Aorta (tissue), 5 donors: ENCODE results near the gene EFCAB7. TPM values are rescaled to one million over a fixed set of nuclear protein-coding genes. Genes with fewer than 3 reads are reported as not detected.
"Not testable (repeated sequence)": the region's sequence is repeated elsewhere in the genome, so short reads cannot be mapped to it uniquely, and the experiment has no call there.

Experiments used
- ATAC-seq: fragments of 200-7000 bp; cut with Tn5 transposase; one replicate; pipeline ENCODE4 v1.9.1; 2022; ENCODE audit warnings: moderate library complexity; ENCODE audit not compliant: low FRiP score
- DNase-seq, 2 donors: peaks; one replicate each; pipeline ENCODE4 v3.0.0-alpha.2; 2020
- H3K27ac ChIP-seq, 2 donors: one replicate each; pipeline ENCODE4 v1.5.1; 2013; ENCODE audit warnings: low read length in 2 of 2, mild to moderate bottlenecking in 2 of 2, moderate library complexity in 2 of 2, control low read depth in 1 of 2, inconsistent platforms in 1 of 2, low read depth in 1 of 2
- H3K27me3 ChIP-seq, 2 donors: one replicate each; pipeline ENCODE4 v1.6.1; 2013; ENCODE audit warnings: control low read depth in 1 of 2, low read length in 1 of 2, mild to moderate bottlenecking in 1 of 2, moderate library complexity in 1 of 2; ENCODE audit not compliant: insufficient read depth in 2 of 2, control insufficient read depth in 1 of 2
- H3K36me3 ChIP-seq, 2 donors: one replicate each; pipeline ENCODE4 v1.6.1; 2013; ENCODE audit warnings: control low read depth in 1 of 2, low read length in 1 of 2, mild to moderate bottlenecking in 1 of 2; ENCODE audit not compliant: insufficient read depth in 2 of 2, control insufficient read depth in 1 of 2
- H3K4me1 ChIP-seq, 2 donors: one replicate each; pipeline ENCODE4 v1.6.1; 2013; ENCODE audit warnings: low read length in 2 of 2, control low read depth in 1 of 2, mild to moderate bottlenecking in 1 of 2, moderate library complexity in 1 of 2; ENCODE audit not compliant: insufficient read depth in 2 of 2, control insufficient read depth in 1 of 2
- H3K4me3 ChIP-seq, 2 donors: one replicate each; pipeline ENCODE4 v1.5.1; 2013; ENCODE audit warnings: low read length in 2 of 2, control low read depth in 1 of 2, mild to moderate bottlenecking in 1 of 2
- H3K9me3 ChIP-seq: one replicate; pipeline ENCODE4 v1.6.1; 2013; ENCODE audit warnings: mild to moderate bottlenecking, low read length; ENCODE audit not compliant: control insufficient read depth
- WGBS, 2 donors: extraction: QIAGEN DNeasy Blood & Tissue Kit; methylation state at CpG; one replicate each; pipeline ENCODE4 v1.1.7; 2013; 5-methylcytosine and 5-hydroxymethylcytosine counted together
- intact Hi-C, 2 donors: fragments of 100-400 bp; cut with DNase I; formaldehyde crosslinking; loops; one replicate each; pipeline versions ENCODE4 v1.14.2 to v1.15.0; 2022
- polyA plus RNA-seq, 2 donors: library from polyadenylated mRNA; stranded (reverse); fragments of 200-250 nt; gene quantifications; one replicate each; pipeline ENCODE4 v1.2.3, GENCODE V29; 2013
- total RNA-seq, 2 donors: library from RNA; stranded (reverse); fragmentation: NEBNext Ultra II Directional; extraction: Animal tissue kit (Norgen Biotek cat#: 25700); gene quantifications; one replicate each; pipeline ENCODE4 v1.2.1, GENCODE V29; 2021
- donor health status: healthy with polysubstance abuse.
- donor health status: Bipolar disorder and iron deficiency.
- donor health status: DM: no; HTN: no; CAD: no.
- donor health status: DM: no; HTN: no; CAD: no.
- donor health status: DM: yes; HTN: yes; CAD: no.

Gene EFCAB7
- total and polyA plus RNA-seq, 4 donors = 2.1 to 9.4 (median 5.1) TPM

DNA sequence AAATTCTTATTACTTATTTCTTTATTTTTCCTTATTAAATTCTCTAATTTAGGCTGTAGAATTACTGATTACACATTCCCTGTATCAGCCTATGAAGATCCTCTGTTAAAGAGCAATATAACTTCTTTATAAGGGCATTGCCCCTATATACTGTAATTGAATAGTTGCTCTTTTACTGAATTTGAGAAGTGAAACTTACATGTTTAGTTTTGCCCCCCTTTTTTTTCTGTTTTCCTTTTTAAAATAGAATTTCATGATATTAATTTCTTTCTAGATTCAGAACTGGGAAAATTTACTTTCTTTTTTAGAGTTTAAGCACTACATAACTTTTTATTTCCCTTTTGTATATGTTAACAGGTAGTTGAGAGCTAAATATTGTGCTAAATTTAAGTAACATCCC, 40.4 kb downstream of the EFCAB7 start:
- no peaks in the 10 kb centered on the region for H3K4me1 ChIP-seq
- no peaks in the 10 kb centered on the region for H3K9me3 ChIP-seq
- DNase-seq (no peak), ATAC-seq (no peak)
- H3K27ac ChIP-seq = no peak overlapping the region
- H3K27me3 ChIP-seq = no peaks in the 10 kb centered on the region
- no peaks in the 10 kb centered on the region for H3K36me3 ChIP-seq
- H3K4me3 ChIP-seq = no peak overlapping the region
- intact Hi-C loops = no loop called here

- no peak overlapping the region for H3K4me3 ChIP-seq
- H3K27ac ChIP-seq = no peak overlapping the region
- no peaks in the 10 kb centered on the region for H3K4me1 ChIP-seq
- no peak for DNase-seq
- H3K27me3 ChIP-seq = no peaks in the 10 kb centered on the region
- ATAC-seq = no peak
- 80 to 86% methylated on average over 4 of the region's 4 CpGs for WGBS, 2 donors
- intact Hi-C loops = no loop called here
- no peaks in the 10 kb centered on the region for H3K9me3 ChIP-seq
- H3K36me3 ChIP-seq = no peaks in the 10 kb centered on the region
These were observed 45.7 kb downstream of the EFCAB7 start for GRCh38 chr1:63569068-63569467.

- DNase-seq (no peak), ATAC-seq (no peak)
- Histone ChIP-seq H3K36me3 (no peaks in the 10 kb centered on the region), H3K9me3 (no peaks in the 10 kb centered on the region), H3K27ac (no peak overlapping the region), H3K4me1 (no peaks in the 10 kb centered on the region), H3K27me3 (no peaks in the 10 kb centered on the region), H3K4me3 (no peak overlapping the region)
- 87 to 88% methylated on average over 3 of the region's 3 CpGs for WGBS, 2 donors
- intact Hi-C loops = no loop called here
These were observed 46.5 kb downstream of the EFCAB7 start for GRCh38 chr1:63569640-63570316.

DNA sequence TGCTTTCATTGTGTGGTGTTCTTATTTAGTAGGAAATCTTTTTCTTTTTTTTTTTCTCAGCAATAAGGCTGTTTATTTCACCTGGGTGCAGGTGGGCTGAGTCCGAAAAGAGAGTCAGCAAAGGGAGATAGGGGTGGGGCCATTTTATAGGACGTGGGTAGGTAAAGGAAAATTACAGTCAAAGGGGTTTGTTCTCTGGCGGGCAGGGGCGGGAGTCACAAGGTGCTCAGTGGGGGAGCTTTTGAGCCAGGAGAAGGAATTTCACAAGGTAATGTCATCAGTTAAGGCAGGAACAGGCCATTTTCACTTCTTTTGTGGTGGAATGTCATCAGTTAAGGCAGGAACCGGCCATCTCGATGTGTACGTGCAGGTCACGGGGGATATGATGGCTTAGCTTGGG, 49.4 kb downstream of the EFCAB7 start:
- H3K27me3 ChIP-seq, H3K4me3 ChIP-seq, DNase-seq, ATAC-seq, H3K9me3 ChIP-seq, H3K36me3 ChIP-seq, H3K4me1 ChIP-seq, H3K27ac ChIP-seq, intact Hi-C loops: not testable (repeated sequence)
- 92 to 95% methylated on average over 8 of the region's 8 CpGs for WGBS, 2 donors

DNA sequence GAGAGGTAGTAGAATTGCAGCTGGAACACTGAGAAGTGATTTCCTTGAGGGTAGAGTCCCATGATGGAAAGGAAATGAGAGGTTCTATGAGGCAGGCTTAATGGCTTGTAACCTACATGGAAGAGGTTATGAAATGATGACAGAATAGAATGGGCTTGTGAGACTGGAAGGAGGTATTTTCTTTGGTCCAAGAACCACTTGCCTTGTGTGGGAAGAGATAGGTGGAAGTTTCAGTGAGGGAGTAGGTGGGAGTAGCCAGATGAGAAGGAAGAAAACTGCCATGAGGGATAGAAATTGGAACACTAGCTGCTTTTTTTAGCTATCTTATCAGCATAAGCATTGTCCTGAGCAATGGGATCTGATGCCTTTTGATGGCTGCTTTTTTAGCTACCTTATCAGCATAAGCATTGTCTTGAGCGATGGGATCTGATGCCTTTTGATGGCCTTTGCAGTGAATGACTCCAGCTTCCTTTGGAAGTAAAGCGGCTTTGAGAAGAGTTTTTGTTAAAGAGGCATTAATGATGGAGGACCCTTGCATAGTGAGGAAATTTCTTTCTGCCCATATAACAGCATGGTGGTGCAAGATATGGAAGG, 51.0 kb downstream of the EFCAB7 start:
- ATAC-seq, DNase-seq: not testable (repeated sequence)
- WGBS, 2 donors = 83 to 85% methylated on average over 2 of the region's 2 CpGs

DNA sequence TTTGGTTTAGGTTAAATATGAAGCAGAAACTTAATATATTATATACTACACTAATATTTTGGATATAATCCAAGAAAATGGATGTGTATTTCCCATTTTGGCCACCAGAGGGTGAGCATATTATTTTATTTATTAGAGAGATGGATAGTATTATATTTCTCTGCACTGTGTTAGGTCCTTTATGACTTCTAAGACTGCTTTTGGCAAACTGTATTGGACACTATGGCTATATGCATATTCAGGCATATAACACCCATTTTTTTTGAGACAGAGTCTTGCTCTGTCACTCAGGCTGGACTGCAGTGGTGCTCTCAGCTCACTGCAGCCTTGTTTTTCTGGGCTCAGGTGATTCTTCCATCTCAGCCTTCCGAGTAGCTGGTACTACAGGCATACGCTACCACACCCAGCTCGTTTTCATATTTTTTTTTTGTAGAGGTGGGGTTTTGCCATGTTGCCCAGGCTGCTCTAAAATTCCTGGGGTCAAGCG, 52.1 kb downstream of the EFCAB7 start:
- no peaks in the 10 kb centered on the region for H3K9me3 ChIP-seq
- no peaks in the 10 kb centered on the region for H3K36me3 ChIP-seq
- DNase-seq = no peak
- WGBS, 2 donors = 64 to 70% methylated on average over 4 of the region's 4 CpGs
- no peaks in the 10 kb centered on the region for H3K27me3 ChIP-seq
- intact Hi-C loops = loop anchor here (5.0 kb wide), 1 partner anchor 672 kb away; no protein-coding TSS in a partner anchor
- no peaks in the 10 kb centered on the region for H3K4me1 ChIP-seq
- no peak for ATAC-seq
- no peak overlapping the region for H3K4me3 ChIP-seq
- no peak overlapping the region for H3K27ac ChIP-seq

More for the DNA sequence above, 51.0 kb downstream of the EFCAB7 start:
- H3K27ac ChIP-seq, H3K4me1 ChIP-seq, H3K4me3 ChIP-seq, H3K36me3 ChIP-seq, H3K9me3 ChIP-seq, H3K27me3 ChIP-seq, intact Hi-C loops: not testable (repeated sequence)

DNA sequence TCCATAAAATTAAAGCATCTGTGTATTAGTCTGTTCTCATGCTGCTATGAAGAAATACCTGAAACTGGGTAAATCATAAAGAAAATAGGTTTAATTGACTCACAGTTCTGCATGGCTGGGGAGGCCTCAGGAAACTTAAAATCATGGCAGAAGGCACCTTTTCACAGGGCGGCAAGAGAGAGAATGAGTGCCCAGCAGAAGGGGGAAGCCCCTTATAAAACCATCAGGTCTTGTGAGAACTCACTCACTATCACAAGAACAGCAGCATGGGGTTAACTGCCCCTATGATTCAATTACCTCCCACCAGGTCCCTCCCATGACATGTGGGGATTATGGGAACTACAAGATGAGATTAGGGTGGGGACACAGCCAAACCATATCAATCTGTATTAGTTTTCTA, 63.0 kb downstream of the EFCAB7 start:
- H3K9me3 ChIP-seq, H3K27me3 ChIP-seq, H3K36me3 ChIP-seq, H3K4me1 ChIP-seq, H3K27ac ChIP-seq, ATAC-seq, DNase-seq, intact Hi-C loops, H3K4me3 ChIP-seq: not testable (repeated sequence)
- 86 to 98% methylated on average over 1 of the region's 1 CpG for WGBS, 2 donors

DNA sequence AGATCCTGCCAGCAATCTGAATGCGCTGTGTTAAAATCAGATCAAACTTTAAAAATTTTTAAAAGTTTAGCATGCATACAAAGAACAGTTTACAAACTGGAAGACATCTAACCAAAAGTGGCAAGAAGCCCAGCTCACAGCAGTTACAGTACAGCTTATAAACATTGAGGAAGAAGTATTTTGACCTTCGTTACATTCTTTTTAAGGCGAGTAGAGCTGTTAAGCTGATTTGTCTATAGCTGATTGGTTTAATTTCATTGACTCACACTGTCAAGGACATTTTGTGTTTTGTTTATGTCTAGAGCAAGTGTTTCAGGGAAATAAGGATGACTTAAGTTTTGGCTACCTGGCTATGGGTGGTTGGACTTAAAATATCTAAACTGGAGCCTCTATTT, 66.8 kb downstream of the EFCAB7 start:
- Histone ChIP-seq H3K4me3 (no peak overlapping the region), H3K36me3 (no peaks in the 10 kb centered on the region)

More for the DNA sequence above, 66.8 kb downstream of the EFCAB7 start:
- ATAC-seq (no peak), DNase-seq (no peak)
- H3K4me1 ChIP-seq = peaks cover 2 to 6% of the 10 kb centered on the region in 2 donors
- H3K9me3 ChIP-seq = no peaks in the 10 kb centered on the region
- H3K27ac ChIP-seq = no peak overlapping the region
- no peaks in the 10 kb centered on the region for H3K27me3 ChIP-seq
- WGBS, 2 donors = 10 to 20% methylated on average over 3 of the region's 3 CpGs
- intact Hi-C loops = no loop called here
